Activated naive CD4-positive, alpha-beta T cell treated with anti-CD3 and anti-CD28 coated beads, Interleukin-2, amount 50 U/mL, for 72 hours (primary cell): Measurements from ENCODE around the gene ANKS6. TPM values are rescaled to one million over a fixed set of nuclear protein-coding genes. Genes with fewer than 3 reads are reported as not detected.

Experiments
- ATAC-seq, 2 donors: fragments of 150-1000 bp; cut with Tn5 transposase; 2 replicates each; pipeline ENCODE4 v1.10.0; 2021; ENCODE audit warnings: mild to moderate bottlenecking in 2 of 2, moderate library complexity in 2 of 2
- DNase-seq, 2 donors: peaks; one replicate each; pipeline ENCODE4 v3.0.0; 2021 to 2022; ENCODE audit warnings: low spot score in 2 of 2
- H3K27ac Mint-ChIP-seq, 2 donors: one replicate each; pipeline ENCODE4 v1.8.0; 2022; ENCODE audit warnings: mild to moderate bottlenecking in 2 of 2, mixed read lengths in 2 of 2
- H3K36me3 Mint-ChIP-seq, 2 donors: one replicate each; pipeline ENCODE4 v1.8.0; 2022; ENCODE audit warnings: mixed read lengths in 2 of 2
- H3K9me3 Mint-ChIP-seq, 2 donors: one replicate each; pipeline ENCODE4 v1.8.0; 2022; ENCODE audit warnings: mixed read lengths in 2 of 2
- total RNA-seq, 2 donors: library from RNA; stranded (reverse); gene quantifications; one replicate each; pipeline ENCODE4 v1.2.3, GENCODE V29; 2022

ANKS6 gene
- total RNA-seq, 2 donors from 2014 or later, result 9.8 to 18.6 TPM

DNA sequence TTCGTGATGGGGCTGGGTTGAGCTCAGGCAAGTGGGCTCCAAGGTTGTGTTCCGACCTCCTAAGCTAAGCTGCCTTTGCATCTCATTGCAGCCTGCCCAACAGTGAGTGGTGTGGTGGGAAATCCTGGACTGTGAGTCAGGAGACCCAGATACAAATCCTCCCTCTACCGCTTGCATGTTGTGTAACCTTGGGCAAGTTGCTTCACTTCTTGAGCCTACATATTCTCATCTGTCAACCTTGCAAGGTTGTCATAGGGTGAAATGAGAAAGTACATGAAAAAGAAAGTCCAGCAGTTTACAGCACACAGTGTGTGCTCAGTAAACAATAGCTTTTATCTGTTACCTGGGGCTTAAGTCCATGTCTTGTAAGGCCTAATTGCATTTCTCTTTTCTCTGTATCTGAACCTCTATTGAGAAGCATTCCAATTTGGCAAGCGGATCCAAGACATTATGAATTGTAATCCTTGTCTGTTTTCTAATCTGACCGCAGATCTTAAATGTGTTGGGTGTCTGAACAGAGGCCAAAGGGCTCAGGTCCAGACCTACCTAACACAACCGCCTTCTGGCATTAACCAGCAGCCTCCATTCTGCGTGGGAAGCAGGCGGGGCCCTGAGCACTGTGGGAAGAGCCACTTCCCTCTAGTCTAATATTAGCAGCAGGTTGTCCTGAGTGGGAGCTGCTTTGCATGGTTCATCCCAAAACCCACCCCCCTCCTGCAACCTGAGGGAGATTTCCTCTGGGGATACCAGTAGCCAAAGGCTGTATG is 9.3 kb upstream of the ANKS6 start:
- Mint-ChIP-seq H3K9me3 (no peaks in the 10 kb centered on the region), H3K36me3 (no peaks in the 10 kb centered on the region), H3K27ac (no peak overlapping the region)
- ATAC-seq (no peak), DNase-seq (no peak)

GRCh38 chr9:98804083-98804482 is 7.7 kb upstream of the ANKS6 start:
- ATAC-seq (no peak), DNase-seq (no peak)
- Mint-ChIP-seq H3K27ac (no peak overlapping the region), H3K36me3 (no peaks in the 10 kb centered on the region), H3K9me3 (no peaks in the 10 kb centered on the region)

- Mint-ChIP-seq H3K27ac (no peak overlapping the region), H3K9me3 (peaks cover 0 to 8% of the 10 kb centered on the region in 2 donors), H3K36me3 (peaks cover 0 to 17% of the 10 kb centered on the region in 2 donors)
- DNase-seq (no peak), ATAC-seq (no peak)
Observed at GRCh38 chr9:98801969-98802371, 5.6 kb upstream of the ANKS6 start.

DNA sequence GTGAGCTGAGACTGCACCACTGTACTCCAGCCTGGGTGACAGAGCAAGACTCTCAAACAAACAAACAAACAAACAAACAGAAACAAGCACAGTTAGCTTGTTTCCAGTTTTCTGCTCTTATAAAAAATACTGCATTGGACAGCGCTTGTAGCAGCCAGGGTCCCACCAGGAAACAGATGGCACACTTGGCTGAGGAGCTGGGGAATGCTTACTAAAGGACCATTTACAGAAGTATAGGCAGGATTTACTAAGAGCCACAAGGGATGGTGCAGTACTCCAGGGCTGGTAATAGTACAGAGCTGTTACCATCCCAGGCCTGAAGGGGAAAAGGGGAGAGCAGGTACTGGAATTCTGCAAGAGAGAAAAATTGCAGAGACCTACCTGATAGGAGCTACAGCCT is 5.2 kb upstream of the ANKS6 start:
- DNase-seq (no peak), ATAC-seq (no peak)
- Mint-ChIP-seq H3K27ac (no peak overlapping the region), H3K9me3 (peaks cover 0 to 8% of the 10 kb centered on the region in 2 donors), H3K36me3 (peaks cover 0 to 17% of the 10 kb centered on the region in 2 donors)

DNA sequence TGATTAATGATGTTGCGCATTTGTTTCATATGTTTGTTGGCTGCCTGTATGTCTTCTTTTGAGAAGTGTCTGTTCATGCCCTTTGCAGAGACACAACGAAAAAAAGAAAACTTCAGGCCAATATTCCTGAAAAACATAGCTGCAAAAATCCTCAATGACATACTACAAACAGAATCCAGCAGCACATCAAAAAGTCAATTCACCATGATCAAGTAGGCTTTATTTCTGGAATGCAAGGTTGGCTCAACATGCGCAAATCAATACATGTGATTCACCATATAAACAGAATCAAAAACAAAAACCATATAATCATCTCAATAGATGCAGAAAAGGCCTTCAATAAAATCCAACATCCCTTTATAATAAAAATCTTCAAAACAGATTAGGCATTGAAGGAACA is 1.9 kb upstream of the ANKS6 start:
- no peak for ATAC-seq
- H3K9me3 Mint-ChIP-seq, result peaks cover 0 to 8% of the 10 kb centered on the region in 2 donors
- no peak overlapping the region for H3K27ac Mint-ChIP-seq
- peaks cover 0 to 17% of the 10 kb centered on the region in 2 donors for H3K36me3 Mint-ChIP-seq
- no peak for DNase-seq

DNA sequence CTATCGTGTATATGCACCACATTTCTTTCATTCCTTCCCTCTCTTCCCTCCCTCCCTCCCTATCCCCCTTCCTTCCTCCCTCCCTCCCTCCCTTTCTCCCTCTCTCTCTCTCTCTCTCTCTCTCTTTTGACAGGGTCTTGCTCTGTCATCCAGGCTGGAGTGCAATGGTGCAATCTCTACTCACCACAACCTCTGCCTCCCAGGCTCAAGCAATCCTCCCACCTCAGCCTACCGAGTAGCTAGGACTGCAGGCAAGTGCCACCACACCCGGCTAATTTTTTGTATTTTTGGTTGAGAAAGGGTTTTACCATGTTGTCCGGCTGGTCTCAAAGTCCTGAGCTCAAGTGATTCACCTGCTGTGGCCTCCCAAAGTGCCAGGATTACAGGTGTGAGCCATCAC is 1.1 kb upstream of the ANKS6 start:
- Mint-ChIP-seq H3K36me3 (peaks cover 0 to 17% of the 10 kb centered on the region in 2 donors), H3K27ac (peak overlapping the region in 1 of 2 donors; percentile 83), H3K9me3 (peaks cover 0 to 8% of the 10 kb centered on the region in 2 donors)
- no peak for DNase-seq
- ATAC-seq, result no peak

DNA sequence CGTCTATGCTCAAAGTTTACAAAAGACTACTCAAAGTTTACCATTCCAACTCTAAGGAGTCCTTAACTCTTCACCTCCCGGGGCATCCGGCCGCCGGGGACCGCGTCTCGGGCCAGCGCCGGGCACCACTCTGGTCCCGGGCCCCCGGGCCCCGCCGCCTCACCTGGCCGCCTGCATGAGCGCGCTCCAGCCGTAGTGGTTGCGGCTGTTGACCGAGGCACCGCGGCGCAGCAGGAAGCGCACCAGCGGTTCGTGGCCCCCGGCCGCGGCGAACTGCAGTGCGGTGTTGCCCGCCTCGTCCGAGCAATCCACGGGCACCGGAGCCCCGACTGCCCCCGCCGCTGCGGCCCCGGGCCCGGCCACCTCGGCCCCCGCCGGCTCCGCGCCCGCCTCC is 388 bp downstream of the ANKS6 start:
- peak; percentile 45 to 63 for DNase-seq
- no peak overlapping the region for H3K27ac Mint-ChIP-seq

GRCh38 chr9:98795295-98795955 is 930 bp downstream of the ANKS6 start:
- Mint-ChIP-seq H3K9me3 (peaks cover 0 to 8% of the 10 kb centered on the region in 2 donors), H3K27ac (no peak overlapping the region)
- no peak for ATAC-seq

More for the DNA sequence above, 388 bp downstream of the ANKS6 start:
- H3K36me3 Mint-ChIP-seq, result peaks cover 0 to 17% of the 10 kb centered on the region in 2 donors
- ATAC-seq, result peak; percentile 34 to 46
- H3K9me3 Mint-ChIP-seq, result peaks cover 0 to 8% of the 10 kb centered on the region in 2 donors

GRCh38 chr9:98794802-98795201 is 1.6 kb downstream of the ANKS6 start:
- no peak for ATAC-seq

More at GRCh38 chr9:98795295-98795955, 930 bp downstream of the ANKS6 start:
- no peak for DNase-seq
- H3K36me3 Mint-ChIP-seq, result peaks cover 0 to 17% of the 10 kb centered on the region in 2 donors

GRCh38 chr9:98793031-98793430 is 3.3 kb downstream of the ANKS6 start:
- no peaks in the 10 kb centered on the region for H3K9me3 Mint-ChIP-seq
- H3K36me3 Mint-ChIP-seq, result peaks cover 0 to 7% of the 10 kb centered on the region in 2 donors
- no peak overlapping the region for H3K27ac Mint-ChIP-seq
- DNase-seq (no peak), ATAC-seq (no peak)

More at GRCh38 chr9:98794802-98795201, 1.6 kb downstream of the ANKS6 start:
- Mint-ChIP-seq H3K27ac (no peak overlapping the region), H3K9me3 (peaks cover 0 to 8% of the 10 kb centered on the region in 2 donors), H3K36me3 (peaks cover 0 to 17% of the 10 kb centered on the region in 2 donors)
- DNase-seq, result no peak

DNA sequence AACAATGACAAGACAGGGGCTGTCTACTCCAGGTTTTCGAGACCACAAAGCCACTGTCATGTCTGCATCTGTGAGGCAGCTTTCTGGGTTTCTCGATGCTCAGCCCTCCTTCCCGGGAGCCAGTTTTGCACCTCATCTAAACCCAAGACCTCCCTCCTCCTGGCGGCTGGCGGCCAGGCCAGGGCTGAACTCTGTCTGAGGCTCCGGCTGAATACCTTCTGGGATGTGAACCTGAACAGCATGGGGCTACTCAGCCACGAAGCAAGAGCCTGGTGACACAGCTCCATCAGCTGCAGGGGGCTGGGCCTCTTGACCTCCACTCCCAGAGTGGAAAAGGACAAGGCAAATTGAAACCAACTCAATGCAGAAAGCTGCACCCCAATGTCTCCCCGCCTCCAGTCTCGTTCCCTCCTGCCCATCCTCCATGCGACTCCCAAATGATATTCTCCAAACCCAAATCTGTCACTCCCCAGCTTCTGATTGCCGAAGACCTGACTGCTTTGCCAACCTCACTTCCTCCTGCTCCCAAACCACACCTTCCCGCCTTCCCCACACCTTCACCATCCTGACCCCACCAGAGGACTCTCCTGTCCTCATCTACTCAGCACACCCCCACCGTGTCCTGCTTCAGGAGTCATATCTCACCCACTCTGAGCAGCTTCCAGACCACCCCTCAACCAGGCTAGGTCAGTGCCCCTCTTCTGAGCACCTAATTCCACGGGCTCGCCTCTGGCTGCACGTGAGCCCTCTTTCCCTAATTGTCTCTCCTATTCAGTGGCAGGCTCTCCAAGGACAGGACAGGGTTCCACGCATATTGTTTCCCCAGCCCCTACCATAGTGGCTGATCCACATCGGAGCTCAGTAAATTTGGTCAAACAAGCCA is 4.5 kb downstream of the ANKS6 start:
- peak in 1 of 2 donors; percentile 51 for DNase-seq
- no peak for ATAC-seq
- Mint-ChIP-seq H3K9me3 (no peaks in the 10 kb centered on the region), H3K36me3 (no peaks in the 10 kb centered on the region), H3K27ac (no peak overlapping the region)

DNA sequence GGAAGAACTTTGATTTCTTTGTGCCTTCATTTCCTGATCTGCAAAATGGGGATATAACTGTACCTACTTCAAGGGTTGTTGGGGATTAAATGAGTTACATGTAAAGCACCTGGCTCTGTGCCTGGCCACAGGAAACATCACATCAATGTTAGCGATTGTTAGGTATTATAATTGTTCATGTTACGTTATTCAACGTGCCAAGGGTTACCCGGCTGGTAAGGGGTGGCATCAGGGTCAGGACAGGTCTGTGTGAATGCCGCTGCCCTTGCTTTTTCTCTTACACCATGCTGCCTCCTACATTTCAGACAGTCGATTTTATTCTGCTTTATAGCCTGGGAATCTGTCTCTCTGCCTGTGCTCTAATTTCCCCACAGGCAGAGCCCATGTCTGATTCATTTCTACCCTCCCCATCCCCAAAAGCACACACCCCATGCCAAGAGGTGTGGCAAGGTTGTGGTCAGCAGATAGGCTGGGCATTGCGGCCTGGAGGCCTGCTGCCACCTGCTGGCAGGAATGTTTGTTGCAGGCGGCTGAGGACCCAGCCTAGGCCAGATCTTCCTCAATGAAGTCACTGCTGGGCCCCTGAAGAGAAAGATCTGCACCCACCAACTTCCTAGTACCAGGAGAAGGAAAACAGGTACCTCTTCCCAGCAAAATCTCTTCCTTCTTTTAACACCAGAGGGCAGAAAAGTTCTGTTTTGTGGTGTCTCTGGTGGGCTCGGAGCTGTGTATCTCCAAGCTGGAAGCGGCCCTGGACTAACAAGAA is 5.3 kb downstream of the ANKS6 start:
- no peaks in the 10 kb centered on the region for H3K9me3 Mint-ChIP-seq
- DNase-seq (peak; percentile 70 to 78), ATAC-seq (peak; percentile 76 to 79)
- no peaks in the 10 kb centered on the region for H3K36me3 Mint-ChIP-seq
- no peak overlapping the region for H3K27ac Mint-ChIP-seq

GRCh38 chr9:98790134-98790841 is 6.1 kb downstream of the ANKS6 start:
- H3K36me3 Mint-ChIP-seq, result no peaks in the 10 kb centered on the region
- no peak for DNase-seq
- no peak for ATAC-seq
- no peaks in the 10 kb centered on the region for H3K9me3 Mint-ChIP-seq
- H3K27ac Mint-ChIP-seq, result no peak overlapping the region

DNA sequence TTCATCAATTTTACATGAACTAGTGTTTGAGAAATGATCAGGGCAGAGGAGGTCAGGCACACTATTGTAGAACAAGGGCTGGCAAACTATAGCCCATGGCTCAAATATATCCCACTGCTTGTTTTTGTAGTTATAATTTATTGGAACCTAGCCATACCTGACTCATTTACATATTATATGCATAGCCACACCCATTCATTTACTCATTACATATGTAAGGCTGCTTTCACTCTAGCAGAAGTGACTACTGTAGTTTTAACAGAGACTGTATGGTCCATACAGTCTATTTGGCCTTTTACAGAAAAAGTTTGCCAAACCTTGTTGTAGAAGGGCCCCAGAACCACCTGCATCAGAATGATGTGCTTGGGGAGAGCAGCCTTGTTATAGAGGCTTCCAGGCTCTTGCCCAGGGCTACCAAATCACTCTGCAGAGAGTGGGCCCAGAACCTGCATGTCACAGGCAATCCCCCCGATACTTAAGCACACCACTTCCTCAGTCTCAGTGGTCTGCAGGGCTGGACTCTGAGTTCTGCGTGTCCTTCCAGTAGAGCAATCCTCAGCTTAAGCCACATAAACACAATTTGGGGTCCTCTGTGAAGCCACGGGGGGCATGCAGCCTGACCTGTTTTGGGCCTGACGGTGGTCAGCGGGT is 6.7 kb downstream of the ANKS6 start:
- ATAC-seq (no peak), DNase-seq (no peak)
- Mint-ChIP-seq H3K36me3 (no peaks in the 10 kb centered on the region), H3K27ac (no peak overlapping the region), H3K9me3 (no peaks in the 10 kb centered on the region)

- ATAC-seq (no peak), DNase-seq (no peak)
- Mint-ChIP-seq H3K9me3 (no peaks in the 10 kb centered on the region), H3K36me3 (no peaks in the 10 kb centered on the region), H3K27ac (no peak overlapping the region)
Observed at GRCh38 chr9:98787766-98788335, 8.5 kb downstream of the ANKS6 start.
